HEK293T (cell line): ENCODE data around the gene EXOSC7.

Source experiments
- ARNT ChIP-seq: fragments of 450-650 bp; IDR thresholded peaks from 2 replicates; pipeline ENCODE4 v1.6.1; 2017; ENCODE audit warnings: mild to moderate bottlenecking
- FOXK2 ChIP-seq: fragments of 450-650 bp; IDR thresholded peaks from 2 replicates; pipeline ENCODE4 v1.6.1; 2016; ENCODE audit warnings: mild to moderate bottlenecking
- FOXM1 ChIP-seq: fragments of 450-650 bp; IDR thresholded peaks from 2 replicates; pipeline ENCODE4 v1.6.1; 2017; ENCODE audit warnings: mild to moderate bottlenecking, borderline replicate concordance
- L3MBTL2 ChIP-seq: fragments of 450-650 bp; conservative IDR thresholded peaks from 2 replicates; pipeline ENCODE4 v1.6.1; 2016; ENCODE audit warnings: mild to moderate bottlenecking
- LEF1 ChIP-seq: fragments of 450-650 bp; IDR thresholded peaks from 2 replicates; pipeline ENCODE4 v1.6.1; 2017; ENCODE audit warnings: mild to moderate bottlenecking, borderline replicate concordance
- SP1 ChIP-seq: fragments of 450-650 bp; IDR thresholded peaks from 2 replicates; pipeline ENCODE4 v1.6.1; 2017
- SUZ12 ChIP-seq: fragments of 450-650 bp; IDR thresholded peaks from 2 replicates; pipeline ENCODE4 v1.6.1; 2016; ENCODE audit warnings: mild to moderate bottlenecking
- TARDBP ChIP-seq: fragments of 450-650 bp; IDR thresholded peaks from 2 replicates; pipeline ENCODE4 v1.6.1; 2016
- TF ChIP-seq, protein P1 (sequence below): fragments of 450-650 bp; IDR thresholded peaks from 2 replicates; pipeline ENCODE4 v1.6.1; 2016

DNA sequence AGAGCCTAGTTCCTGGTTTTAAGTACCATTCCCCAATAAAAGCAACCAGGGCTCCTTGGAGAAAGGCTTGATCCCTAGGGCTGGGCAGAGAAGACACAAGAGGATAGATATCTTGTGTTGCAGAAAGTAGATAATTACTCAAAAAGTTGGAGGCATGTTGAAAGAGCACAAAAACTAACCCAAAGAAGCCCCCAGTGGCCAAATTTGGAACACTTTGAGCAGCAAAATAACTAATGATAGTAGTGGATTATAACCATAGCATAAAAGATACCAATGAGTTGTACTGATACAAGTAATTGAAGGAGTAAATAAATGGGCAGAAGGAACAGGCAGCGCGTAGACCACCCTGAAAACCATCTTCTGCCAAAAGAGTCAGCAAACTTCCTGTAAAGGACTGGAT is 12.0 kb downstream of the EXOSC7 start:
- TF ChIP-seq, protein P1, sequence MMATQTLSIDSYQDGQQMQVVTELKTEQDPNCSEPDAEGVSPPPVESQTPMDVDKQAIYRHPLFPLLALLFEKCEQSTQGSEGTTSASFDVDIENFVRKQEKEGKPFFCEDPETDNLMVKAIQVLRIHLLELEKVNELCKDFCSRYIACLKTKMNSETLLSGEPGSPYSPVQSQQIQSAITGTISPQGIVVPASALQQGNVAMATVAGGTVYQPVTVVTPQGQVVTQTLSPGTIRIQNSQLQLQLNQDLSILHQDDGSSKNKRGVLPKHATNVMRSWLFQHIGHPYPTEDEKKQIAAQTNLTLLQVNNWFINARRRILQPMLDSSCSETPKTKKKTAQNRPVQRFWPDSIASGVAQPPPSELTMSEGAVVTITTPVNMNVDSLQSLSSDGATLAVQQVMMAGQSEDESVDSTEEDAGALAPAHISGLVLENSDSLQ = no peak
- TF ChIP-seq SUZ12 (no peak), L3MBTL2 (no peak), SP1 (no peak), ARNT (no peak), FOXM1 (no peak), LEF1 (no peak), FOXK2 (no peak), TARDBP (no peak)
